BLaER1 (cell line): Measurements from ENCODE around the gene IGFL2.

Experiments used
- H3K27ac ChIP-seq: shearing (Covaris generic); formaldehyde crosslinking; 2 replicates; pipeline ENCODE4 v1.8.1; 2022
- H3K27me3 ChIP-seq: shearing (Covaris generic); formaldehyde crosslinking; 2 replicates; pipeline ENCODE4 v1.8.1; 2022
- H3K36me3 ChIP-seq: shearing (Covaris generic); formaldehyde crosslinking; 2 replicates; pipeline ENCODE4 v1.8.1; 2022
- H3K4me1 ChIP-seq: shearing (Covaris generic); formaldehyde crosslinking; 2 replicates; pipeline ENCODE4 v1.8.1; 2022
- H3K4me2 ChIP-seq: shearing (Covaris generic); formaldehyde crosslinking; 2 replicates; pipeline ENCODE4 v1.8.1; 2022
- H3K4me3 ChIP-seq: shearing (Covaris generic); formaldehyde crosslinking; 2 replicates; pipeline ENCODE4 v1.8.1; 2022
- H3K9ac ChIP-seq: shearing (Covaris generic); formaldehyde crosslinking; 2 replicates; pipeline ENCODE4 v1.8.1; 2022
- H3K9me3 ChIP-seq: shearing (Covaris generic); formaldehyde crosslinking; 2 replicates; pipeline ENCODE4 v1.8.1; 2022
- H4K20me1 ChIP-seq: shearing (Covaris generic); formaldehyde crosslinking; 2 replicates; pipeline ENCODE4 v1.8.1; 2022
- Cebpa-rat ChIP-seq: shearing (Covaris generic); IDR thresholded peaks from 2 replicates; pipeline ENCODE4 v1.8.1; 2022

Gene IGFL2

DNA sequence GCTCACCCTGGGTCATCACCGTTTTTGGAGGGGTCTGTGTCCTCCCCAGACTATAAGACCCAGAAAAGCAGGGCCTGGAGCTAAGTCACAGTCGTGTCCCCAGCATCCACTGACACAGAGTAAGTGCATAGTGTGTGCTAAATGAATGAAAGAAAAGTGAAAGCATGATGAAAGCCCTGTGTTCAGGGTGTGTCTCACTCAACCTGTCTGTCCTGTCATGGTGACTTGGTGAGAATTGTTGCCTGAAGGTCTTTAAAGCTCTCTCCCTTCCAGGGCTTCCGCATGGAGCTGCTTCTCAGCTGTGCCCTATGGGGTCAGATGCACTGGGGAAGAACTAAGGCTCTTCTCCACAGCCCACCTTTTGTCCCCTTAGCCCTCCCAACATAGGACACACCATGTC is 61.0 kb downstream of the IGFL2 start:
- no peak overlapping the region for H3K9ac ChIP-seq
- H3K27ac ChIP-seq, result no peak overlapping the region
- no peak overlapping the region for H3K4me3 ChIP-seq
- peaks cover 11% of the 10 kb centered on the region; the same call in 1 of the 2 replicates for H3K4me1 ChIP-seq
- no peak overlapping the region for H3K4me2 ChIP-seq
- no peaks in the 10 kb centered on the region for H3K27me3 ChIP-seq
- no peaks in the 10 kb centered on the region for H3K9me3 ChIP-seq
- H4K20me1 ChIP-seq, result no peaks in the 10 kb centered on the region
- TF ChIP-seq Cebpa-rat, result no peak
- H3K36me3 ChIP-seq, result no peaks in the 10 kb centered on the region

DNA sequence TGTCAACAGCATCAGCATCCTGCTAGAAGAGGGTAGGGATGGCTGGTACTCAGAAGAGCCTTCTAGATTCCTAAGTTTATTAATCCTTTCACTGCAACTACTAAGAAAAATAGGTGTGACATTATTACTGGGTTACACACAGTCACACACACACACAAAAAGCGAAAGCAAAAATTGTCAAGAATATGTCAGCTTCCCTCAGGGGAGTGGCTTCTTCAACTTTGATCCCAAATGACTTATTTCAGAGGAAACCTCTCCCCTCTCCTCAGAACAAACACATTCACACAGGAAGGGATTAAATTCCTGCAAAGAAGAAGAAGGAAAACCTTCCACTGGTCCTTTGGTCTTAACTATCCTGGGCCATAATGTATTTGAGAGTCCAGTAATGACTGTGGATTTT is 61.4 kb downstream of the IGFL2 start:
- Histone ChIP-seq H3K4me2 (no peak overlapping the region), H3K36me3 (no peaks in the 10 kb centered on the region), H3K9me3 (no peaks in the 10 kb centered on the region), H3K27ac (no peak overlapping the region), H3K4me3 (no peak overlapping the region), H3K4me1 (peaks cover 11% of the 10 kb centered on the region; the same call in 1 of the 2 replicates), H3K27me3 (no peaks in the 10 kb centered on the region), H4K20me1 (no peaks in the 10 kb centered on the region), H3K9ac (no peak overlapping the region)
- TF ChIP-seq Cebpa-rat, result no peak

DNA sequence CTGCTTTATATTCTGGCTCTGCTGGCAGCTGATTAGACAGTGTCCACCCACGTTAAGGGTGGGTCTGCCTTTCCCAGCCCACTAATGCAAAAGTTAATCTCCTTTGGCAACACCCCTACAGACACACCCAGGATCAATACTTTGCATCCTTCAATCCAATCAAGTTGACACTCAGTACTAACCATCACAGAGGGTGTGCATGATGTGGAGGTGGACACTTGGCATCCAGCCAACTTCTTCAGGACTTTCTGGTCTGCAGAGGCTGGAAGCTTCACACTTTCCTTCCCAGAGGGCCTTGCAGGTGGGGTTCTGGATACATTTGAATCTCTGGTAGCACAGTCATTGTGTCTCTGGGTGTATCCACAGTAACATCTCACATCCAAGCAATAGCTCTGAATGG is 62.6 kb downstream of the IGFL2 start:
- H3K4me2 ChIP-seq, result no peak overlapping the region
- no peaks in the 10 kb centered on the region for H4K20me1 ChIP-seq
- H3K4me3 ChIP-seq, result no peak overlapping the region
- H3K9ac ChIP-seq, result no peak overlapping the region
- H3K36me3 ChIP-seq, result no peaks in the 10 kb centered on the region
- H3K9me3 ChIP-seq, result no peaks in the 10 kb centered on the region
- peaks cover 11% of the 10 kb centered on the region; the same call in 1 of the 2 replicates for H3K4me1 ChIP-seq
- no peak overlapping the region for H3K27ac ChIP-seq
- TF ChIP-seq Cebpa-rat, result no peak
- H3K27me3 ChIP-seq, result no peaks in the 10 kb centered on the region
